OCI-LY3 (cell line): ENCODE results near the gene LPP.

Experiments used
- H2AFZ ChIP-seq: fragments of 200-600, 300-600 bp; shearing (Covaris generic); 2 replicates; pipeline ENCODE4 v1.6.0; 2014; ENCODE audit warnings: antibody characterized with exemption, low read depth, low read length
- H3K27ac ChIP-seq: fragments of 200-600, 300-600 bp; sonication (generic); 2 replicates; pipeline ENCODE4 v1.5.1; 2014; ENCODE audit warnings: mild to moderate bottlenecking, low read length, moderate library complexity, mixed read lengths
- H3K27me3 ChIP-seq: fragments of 200-600, 300-600 bp; sonication (generic); 2 replicates; pipeline ENCODE4 v1.6.1; 2014; ENCODE audit warnings: low read depth, low read length, mixed read lengths
- H3K36me3 ChIP-seq: fragments of 200-600, 300-600 bp; sonication (generic); replicated peaks from 2 replicates; pipeline ENCODE3; 2014; ENCODE audit warnings: low read depth, low read length, mixed read lengths
- H3K4me1 ChIP-seq: fragments of 300-600, 200-600 bp; sonication (generic); 2 replicates; pipeline ENCODE4 v1.6.1; 2014; ENCODE audit warnings: low read length, mixed read lengths
- H3K4me2 ChIP-seq: fragments of 200-600, 300-600 bp; sonication (generic); 2 replicates; pipeline ENCODE4 v1.6.1; 2014; ENCODE audit warnings: low read length, mixed read lengths
- H3K4me3 ChIP-seq: fragments of 300-600, 200-600 bp; sonication (generic); 2 replicates; pipeline ENCODE4 v1.5.1; 2014; ENCODE audit warnings: antibody characterized with exemption, mild to moderate bottlenecking, low read length, moderate library complexity
- H3K79me2 ChIP-seq: fragments of 300-600, 200-600 bp; shearing (Covaris generic); 2 replicates; pipeline ENCODE4 v1.6.1; 2014; ENCODE audit warnings: mild to moderate bottlenecking, low read length, mixed read lengths
- H3K9ac ChIP-seq: fragments of 300-600, 200-600 bp; shearing (Covaris generic); 2 replicates; pipeline ENCODE4 v1.6.0; 2014; ENCODE audit warnings: mild to moderate bottlenecking, low read length, moderate library complexity
- H3K9me3 ChIP-seq: fragments of 200-600, 300-600 bp; shearing (Covaris generic); 2 replicates; pipeline ENCODE4 v1.6.1; 2014; ENCODE audit warnings: low read length, mixed read lengths; ENCODE audit not compliant: insufficient read depth
- H4K20me1 ChIP-seq: fragments of 200-600, 300-600 bp; sonication (generic); 2 replicates; pipeline ENCODE4 v1.6.1; 2016; ENCODE audit warnings: low read length, mixed read lengths; ENCODE audit not compliant: insufficient read depth
- EZH2phosphoT487 ChIP-seq: fragments of 200-600 bp; shearing (Covaris generic); IDR thresholded peaks from 2 replicates; pipeline ENCODE4 v1.6.1; 2018; ENCODE audit warnings: antibody characterized with exemption, mixed run types, low read depth
- TF ChIP-seq, protein P1 (sequence below): fragments of 200-600, 300-600 bp; sonication (generic); IDR thresholded peaks from 2 replicates; pipeline ENCODE4 v1.5.1; 2014; ENCODE audit warnings: antibody characterized with exemption, low read length, low read depth

The LPP gene

DNA sequence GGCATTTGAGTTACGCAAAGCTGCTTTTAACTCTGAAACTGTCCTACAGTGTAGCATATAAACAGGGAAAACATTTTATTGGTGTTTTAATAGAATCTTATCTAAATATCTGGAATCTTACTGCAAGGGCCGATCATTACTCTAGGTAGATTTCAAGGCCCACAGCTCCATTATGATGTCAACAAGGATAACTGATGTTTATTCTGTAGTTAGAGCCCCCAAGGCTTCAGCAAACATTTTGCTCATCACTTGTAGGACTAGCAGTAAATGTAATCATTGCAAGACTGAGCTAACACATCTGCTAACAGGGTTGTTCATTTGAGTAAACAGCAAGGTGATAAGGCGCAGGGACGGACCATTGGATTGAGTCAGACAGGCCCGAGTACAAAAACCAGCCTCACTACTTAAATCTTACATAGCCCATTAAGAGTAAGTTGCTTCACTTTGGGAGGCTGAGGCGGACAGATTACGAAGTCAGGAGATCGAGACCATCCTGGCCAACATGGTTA, 685.3 kb downstream of the LPP start:
- Histone ChIP-seq H3K4me3 (no peak overlapping the region), H3K27ac (no peak overlapping the region), H2AFZ (no peak overlapping the region), H3K36me3 (no peaks in the 10 kb centered on the region), H3K9me3 (no peaks in the 10 kb centered on the region), H4K20me1 (no peaks in the 10 kb centered on the region), H3K4me2 (no peak overlapping the region), H3K79me2 (no peaks in the 10 kb centered on the region), H3K9ac (no peak overlapping the region), H3K4me1 (peaks cover 8% of the 10 kb centered on the region), H3K27me3 (no peaks in the 10 kb centered on the region)
- TF ChIP-seq, protein P1, sequence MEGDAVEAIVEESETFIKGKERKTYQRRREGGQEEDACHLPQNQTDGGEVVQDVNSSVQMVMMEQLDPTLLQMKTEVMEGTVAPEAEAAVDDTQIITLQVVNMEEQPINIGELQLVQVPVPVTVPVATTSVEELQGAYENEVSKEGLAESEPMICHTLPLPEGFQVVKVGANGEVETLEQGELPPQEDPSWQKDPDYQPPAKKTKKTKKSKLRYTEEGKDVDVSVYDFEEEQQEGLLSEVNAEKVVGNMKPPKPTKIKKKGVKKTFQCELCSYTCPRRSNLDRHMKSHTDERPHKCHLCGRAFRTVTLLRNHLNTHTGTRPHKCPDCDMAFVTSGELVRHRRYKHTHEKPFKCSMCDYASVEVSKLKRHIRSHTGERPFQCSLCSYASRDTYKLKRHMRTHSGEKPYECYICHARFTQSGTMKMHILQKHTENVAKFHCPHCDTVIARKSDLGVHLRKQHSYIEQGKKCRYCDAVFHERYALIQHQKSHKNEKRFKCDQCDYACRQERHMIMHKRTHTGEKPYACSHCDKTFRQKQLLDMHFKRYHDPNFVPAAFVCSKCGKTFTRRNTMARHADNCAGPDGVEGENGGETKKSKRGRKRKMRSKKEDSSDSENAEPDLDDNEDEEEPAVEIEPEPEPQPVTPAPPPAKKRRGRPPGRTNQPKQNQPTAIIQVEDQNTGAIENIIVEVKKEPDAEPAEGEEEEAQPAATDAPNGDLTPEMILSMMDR, result no peak
- TF ChIP-seq EZH2phosphoT487, result no peak

DNA sequence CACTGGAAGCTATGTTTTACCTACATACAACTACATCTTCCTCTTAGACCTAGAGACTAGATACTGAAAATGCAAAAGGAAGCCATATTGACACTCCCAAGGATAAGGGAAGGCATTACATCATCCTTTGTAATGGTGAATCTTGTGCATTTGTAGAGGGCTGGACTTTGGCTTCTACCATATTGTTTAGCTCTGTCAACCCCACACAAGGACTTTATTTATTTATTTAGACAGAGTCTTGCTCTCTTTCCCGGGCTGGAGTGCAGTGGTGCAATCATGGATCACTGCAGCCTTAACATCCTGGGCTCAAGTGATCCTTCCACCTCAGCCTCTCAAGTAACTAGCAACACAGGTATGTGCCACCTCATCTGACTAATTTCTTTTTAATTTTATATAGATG, 686.3 kb downstream of the LPP start:
- no peak overlapping the region for H3K27ac ChIP-seq
- no peaks in the 10 kb centered on the region for H4K20me1 ChIP-seq
- H3K4me1 ChIP-seq, result 0 out of 2 replicates have a peak, but pooled peaks cover 3% of the 10 kb centered on the region
- no peak overlapping the region for H3K9ac ChIP-seq
- H3K9me3 ChIP-seq, result no peaks in the 10 kb centered on the region
- no peaks in the 10 kb centered on the region for H3K79me2 ChIP-seq
- H2AFZ ChIP-seq, result no peak overlapping the region
- no peaks in the 10 kb centered on the region for H3K27me3 ChIP-seq
- H3K36me3 ChIP-seq, result no peaks in the 10 kb centered on the region
- H3K4me3 ChIP-seq, result no peak overlapping the region
- TF ChIP-seq, protein P1, result no peak
- TF ChIP-seq EZH2phosphoT487, result no peak
- H3K4me2 ChIP-seq, result no peak overlapping the region

DNA sequence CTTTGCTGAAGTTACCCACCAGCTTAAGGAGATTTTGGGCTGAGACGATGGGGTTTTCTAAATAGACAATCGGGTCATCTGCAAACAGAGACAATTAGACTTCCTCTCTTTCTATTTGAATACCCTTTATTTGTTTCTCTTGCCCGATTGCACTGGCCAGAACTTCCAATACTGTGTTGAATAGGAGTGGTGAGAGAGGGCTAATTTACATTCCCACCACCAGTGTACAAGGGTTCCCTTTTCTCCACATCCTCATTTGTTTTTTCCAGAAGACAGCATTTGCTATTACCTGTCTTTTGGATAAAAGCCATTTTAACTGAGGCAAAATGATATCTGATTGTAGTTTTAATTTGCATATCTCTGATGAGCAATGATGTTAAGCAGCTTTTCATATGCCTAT, 687.9 kb downstream of the LPP start:
- no peaks in the 10 kb centered on the region for H3K9me3 ChIP-seq
- no peak overlapping the region for H2AFZ ChIP-seq
- H3K27ac ChIP-seq, result no peak overlapping the region
- TF ChIP-seq EZH2phosphoT487, result no peak
- TF ChIP-seq, protein P1, result no peak
- no peaks in the 10 kb centered on the region for H4K20me1 ChIP-seq
- H3K4me2 ChIP-seq, result no peak overlapping the region
- H3K36me3 ChIP-seq, result no peaks in the 10 kb centered on the region
- 0 out of 2 replicates have a peak, but pooled peaks cover 3% of the 10 kb centered on the region for H3K4me1 ChIP-seq
- H3K27me3 ChIP-seq, result no peaks in the 10 kb centered on the region
- H3K79me2 ChIP-seq, result no peaks in the 10 kb centered on the region
- H3K4me3 ChIP-seq, result no peak overlapping the region
- H3K9ac ChIP-seq, result no peak overlapping the region

- H3K27me3 ChIP-seq, result no peaks in the 10 kb centered on the region
- no peak overlapping the region for H3K27ac ChIP-seq
- H3K4me2 ChIP-seq, result no peak overlapping the region
- H3K9me3 ChIP-seq, result no peaks in the 10 kb centered on the region
- H3K9ac ChIP-seq, result no peak overlapping the region
- H4K20me1 ChIP-seq, result no peaks in the 10 kb centered on the region
- 0 out of 2 replicates have a peak, but pooled peaks cover 3% of the 10 kb centered on the region for H3K4me1 ChIP-seq
- no peak overlapping the region for H3K4me3 ChIP-seq
- H3K79me2 ChIP-seq, result no peaks in the 10 kb centered on the region
- no peak overlapping the region for H2AFZ ChIP-seq
- TF ChIP-seq EZH2phosphoT487, result no peak
- TF ChIP-seq, protein P1, result no peak
- no peaks in the 10 kb centered on the region for H3K36me3 ChIP-seq
Measured at GRCh38 chr3:188842639-188843038, 688.7 kb downstream of the LPP start.
